GM19240 (cell line): ENCODE measurements around the gene DNAH10.
"Not testable (repeated sequence)": the region's sequence is repeated elsewhere in the genome, so short reads cannot be mapped to it uniquely, and the experiment has no call there.

Experiments
- DNase-seq: peaks from one replicate; pipeline ENCODE4 v3.0.0; 2011; ENCODE audit warnings: low spot score; ENCODE audit not compliant: insufficient read length

Gene DNAH10

DNA sequence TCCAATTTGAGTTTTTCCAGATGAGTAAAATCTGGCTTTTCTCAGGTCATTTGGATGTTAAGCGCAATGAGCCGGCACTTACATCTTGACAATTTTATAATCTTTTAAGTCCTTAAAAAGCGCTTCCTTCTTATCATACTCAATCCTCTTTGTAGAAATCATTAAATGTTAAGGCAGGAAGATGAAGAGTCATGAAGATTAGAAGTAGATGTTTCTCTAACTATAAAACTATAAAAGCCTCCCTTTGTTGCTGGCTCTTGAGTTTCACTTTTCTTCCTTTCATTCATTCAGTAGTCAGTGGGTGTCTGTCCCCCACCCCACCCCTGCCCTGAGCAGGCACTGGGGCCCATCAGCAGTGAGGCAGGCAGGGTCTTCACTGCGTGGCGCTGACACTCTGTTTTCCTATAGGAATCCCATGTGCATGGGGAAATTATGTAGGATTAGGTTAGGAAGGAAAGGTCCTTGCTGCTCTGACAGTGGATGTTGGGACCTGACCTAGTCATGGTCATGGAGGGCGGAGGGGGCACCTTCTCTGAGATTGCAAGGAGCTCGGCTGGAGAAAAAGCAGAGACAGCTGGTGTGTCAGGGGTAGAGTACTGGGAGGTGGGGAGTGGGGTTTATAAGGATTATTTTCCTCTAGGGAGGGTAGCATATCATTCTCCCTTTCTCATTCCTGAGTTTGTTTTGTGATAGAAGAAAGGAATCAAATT is 144.8 kb downstream of the DNAH10 start:
- no peak for DNase-seq

GRCh38 chr12:123907726-123908476 is 145.8 kb downstream of the DNAH10 start:
- DNase-seq: no peak

- DNase-seq: no peak
These were observed 147.0 kb downstream of the DNAH10 start for GRCh38 chr12:123908884-123909725.

GRCh38 chr12:123910057-123910456 is 148.0 kb downstream of the DNAH10 start:
- DNase-seq: no peak

DNA sequence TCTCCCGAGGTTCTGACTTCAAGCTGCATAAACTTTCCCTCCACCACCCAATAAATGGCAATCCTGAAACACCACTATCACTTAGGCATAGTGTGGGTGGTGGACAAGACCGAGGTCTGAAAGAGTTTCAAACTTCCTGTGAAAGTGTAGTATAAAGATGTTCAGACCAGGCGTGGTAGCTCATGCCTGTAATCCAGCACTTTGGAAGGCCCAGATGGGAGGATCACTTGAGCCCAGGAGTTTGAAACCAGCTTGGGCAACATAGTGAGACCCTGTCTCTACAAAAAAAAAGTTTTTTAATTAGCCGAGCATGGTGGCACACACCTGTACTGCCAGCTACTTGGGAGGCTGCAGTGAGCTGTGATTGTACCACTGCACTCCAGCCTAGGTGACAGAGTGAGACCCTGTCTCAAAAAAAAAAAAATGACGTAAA is 148.7 kb downstream of the DNAH10 start:
- no peak for DNase-seq

DNA sequence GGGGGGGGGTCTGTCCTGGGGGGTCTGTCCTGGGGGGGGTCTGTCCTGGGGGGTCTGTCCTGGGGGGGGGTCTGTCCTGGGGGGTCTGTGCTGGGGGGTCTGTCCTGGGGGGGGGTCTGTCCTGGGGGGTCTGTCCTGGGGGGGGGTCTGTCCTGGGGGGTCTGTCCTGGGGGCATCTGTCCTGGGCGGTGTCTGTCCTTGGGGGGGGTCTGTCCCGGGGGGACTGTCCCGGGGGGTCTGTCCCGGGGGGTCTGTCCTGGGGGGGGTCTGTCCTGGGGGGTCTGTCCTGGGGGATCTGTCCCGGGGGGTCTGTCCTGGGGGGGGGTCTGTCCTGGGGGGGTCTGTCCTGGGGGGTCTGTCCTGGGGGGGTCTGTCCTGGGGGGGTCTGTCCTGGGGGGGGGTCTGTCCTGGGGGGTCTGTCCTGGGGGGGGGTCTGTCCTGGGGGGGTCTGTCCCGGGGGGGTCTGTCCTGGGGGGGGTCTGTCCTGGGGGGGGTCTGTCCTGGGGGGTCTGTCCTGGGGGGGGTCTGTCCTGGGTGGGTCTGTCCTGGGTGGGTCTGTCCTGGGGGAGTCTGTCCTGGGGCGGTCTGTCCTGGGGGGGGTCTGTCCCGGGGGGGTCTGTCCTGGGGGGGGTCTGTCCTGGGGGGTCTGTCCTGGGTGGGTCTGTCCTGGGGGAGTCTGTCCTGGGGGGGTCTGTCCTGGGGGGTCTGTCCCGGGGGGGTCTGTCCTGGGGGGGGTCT is 149.7 kb downstream of the DNAH10 start:
- not testable (repeated sequence) for DNase-seq

DNA sequence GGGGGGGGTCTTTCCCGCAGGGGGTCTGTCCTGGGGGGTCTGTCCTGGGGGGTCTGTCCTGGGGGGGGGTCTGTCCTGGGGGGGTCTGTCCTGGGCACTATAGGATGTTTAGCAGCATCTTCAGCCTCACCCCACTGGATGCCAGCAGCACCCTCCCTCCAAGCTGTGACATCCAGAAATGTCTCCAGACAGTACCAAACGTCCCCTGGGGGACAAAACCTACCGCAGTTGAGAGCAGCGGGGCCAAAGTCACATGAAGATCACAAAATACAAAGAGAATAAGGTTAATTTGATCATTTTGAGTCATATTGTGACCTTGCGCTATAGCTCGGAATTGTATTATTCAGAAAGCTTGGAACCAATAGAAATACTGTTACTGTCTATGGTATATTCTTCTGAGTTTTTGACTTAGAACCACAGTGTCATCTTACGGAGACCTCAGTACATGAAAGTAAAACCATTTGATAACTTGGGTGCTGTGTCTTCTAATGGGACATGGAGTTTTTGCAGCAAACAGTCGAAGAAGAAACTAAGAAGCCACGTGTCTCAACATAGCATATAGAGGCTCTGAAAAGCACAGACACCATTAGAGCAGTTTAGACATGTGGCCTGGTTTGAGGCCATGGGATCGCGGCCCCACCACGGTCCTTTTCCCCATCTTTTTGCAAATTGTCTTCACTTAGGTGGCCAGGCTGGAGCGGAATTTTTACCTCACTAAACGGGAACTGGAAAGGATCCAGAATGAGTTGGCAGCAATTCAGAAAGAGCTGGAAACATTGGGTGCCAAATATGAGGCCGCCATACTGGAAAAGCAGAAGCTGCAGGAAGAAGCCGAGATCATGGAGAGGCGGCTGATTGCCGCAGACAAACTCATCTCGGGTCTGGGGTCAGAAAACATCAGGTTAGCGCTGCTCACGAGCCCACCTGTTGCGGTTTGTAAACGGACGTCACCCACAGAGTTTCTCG is 150.6 kb downstream of the DNAH10 start:
- DNase-seq: no peak

DNA sequence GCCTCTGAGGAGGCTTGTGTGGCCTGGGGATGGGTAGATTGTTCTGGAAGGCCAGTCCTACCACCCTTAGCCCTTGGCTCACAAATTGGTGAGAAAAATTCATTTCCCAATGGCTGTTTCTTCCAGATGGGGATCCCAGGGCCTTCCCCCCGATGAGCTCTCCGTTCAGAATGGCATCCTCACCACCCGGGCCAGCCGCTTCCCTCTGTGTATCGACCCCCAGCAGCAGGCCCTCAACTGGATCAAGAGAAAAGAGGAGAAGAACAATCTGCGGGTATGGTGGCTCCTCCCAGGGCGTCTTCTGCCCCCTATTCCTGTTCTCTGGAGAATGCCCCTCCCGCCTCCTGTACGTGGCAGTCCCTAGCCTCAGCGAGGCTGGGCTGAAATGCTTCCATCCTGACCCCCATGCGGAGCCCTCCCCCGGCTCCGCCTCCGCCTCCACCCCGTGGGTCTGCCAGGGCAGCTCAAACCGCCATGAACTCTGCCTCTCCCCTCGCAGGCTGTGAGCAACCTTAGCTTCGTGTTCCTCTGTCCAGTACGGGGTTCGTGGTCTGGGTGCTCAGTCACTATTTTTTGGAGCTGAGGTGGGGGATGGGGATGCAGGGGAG is 152.7 kb downstream of the DNAH10 start:
- DNase-seq: no peak

DNA sequence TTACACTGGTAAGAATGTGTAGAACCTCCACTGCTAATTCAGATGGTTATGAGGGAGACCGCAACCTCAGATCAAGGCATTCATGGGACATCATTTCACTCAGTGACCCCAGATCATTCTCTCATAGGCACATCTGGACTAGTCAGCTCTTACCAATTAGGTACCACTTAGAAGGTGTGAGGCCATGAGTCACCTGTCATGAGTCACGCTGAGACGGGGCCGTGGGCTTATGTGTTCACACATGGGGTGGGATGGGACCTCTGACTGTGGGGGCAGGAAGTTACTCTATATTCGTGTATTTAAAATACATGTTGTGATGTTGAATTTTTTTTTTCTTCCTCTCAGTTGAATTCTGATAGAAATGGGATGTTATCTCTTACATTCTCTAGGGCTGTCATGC is 154.6 kb downstream of the DNAH10 start:
- DNase-seq: no peak

DNA sequence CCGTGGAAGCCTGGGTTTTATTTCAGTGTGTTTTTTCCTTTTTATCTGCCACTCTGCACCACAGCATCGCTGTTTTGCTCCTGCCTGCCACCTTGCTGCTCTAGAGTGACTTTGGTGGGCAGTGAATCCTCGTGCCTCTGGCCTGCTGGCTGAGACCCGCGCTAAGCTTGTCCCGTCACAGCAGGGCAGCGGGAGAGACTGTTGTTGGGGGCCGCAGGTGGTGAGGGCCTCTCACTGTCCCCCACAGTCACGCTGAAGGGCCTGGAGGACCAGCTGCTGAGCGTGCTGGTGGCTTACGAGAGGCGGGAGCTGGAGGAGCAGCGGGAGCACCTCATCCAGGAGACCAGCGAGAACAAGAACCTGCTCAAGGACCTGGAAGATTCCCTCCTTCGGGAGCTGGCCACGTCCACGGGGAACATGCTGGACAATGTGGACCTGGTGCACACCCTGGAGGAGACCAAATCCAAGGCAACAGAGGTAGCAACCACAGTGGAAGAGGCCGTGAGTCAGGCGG is 155.3 kb downstream of the DNAH10 start:
- DNase-seq: no peak

DNA sequence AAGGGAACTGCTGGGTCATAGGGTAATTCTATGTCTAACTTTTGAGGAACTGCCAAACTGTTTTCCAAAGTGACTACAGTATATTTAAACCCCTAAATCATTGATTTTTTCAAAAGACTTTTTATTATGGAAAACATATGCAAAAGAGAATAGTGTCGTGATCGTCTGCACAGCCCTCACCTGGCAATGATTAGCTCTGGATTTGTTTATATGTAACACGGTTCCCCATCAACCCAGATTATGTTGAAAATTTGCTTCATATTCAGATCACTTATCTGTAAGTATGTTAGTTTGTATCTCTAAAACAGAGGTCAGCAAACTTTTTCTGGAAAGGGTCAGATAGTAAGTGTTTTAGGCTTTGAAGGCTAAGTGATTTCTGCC is 157.9 kb downstream of the DNAH10 start:
- DNase-seq: no peak

DNA sequence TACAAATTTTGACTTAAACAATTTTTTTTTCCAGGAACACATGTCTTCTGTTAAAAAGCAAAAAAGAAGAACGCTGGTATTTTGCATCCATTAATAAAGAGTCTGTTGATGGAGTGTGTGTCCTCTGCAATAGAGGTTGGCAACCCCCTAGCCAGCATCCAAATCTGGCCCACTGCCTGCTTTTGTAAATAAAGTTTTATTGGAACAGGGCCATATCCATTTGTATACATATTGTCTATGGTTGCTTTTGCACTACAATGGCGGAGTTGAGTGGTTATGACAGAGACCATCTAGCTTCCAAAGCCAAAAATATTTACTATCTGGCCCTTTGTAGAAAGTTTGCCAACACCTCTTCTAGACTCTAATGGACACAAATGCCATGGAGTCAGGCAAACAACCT is 160.9 kb downstream of the DNAH10 start:
- no peak for DNase-seq

GRCh38 chr12:123923927-123924326 is 161.8 kb downstream of the DNAH10 start:
- no peak for DNase-seq

DNA sequence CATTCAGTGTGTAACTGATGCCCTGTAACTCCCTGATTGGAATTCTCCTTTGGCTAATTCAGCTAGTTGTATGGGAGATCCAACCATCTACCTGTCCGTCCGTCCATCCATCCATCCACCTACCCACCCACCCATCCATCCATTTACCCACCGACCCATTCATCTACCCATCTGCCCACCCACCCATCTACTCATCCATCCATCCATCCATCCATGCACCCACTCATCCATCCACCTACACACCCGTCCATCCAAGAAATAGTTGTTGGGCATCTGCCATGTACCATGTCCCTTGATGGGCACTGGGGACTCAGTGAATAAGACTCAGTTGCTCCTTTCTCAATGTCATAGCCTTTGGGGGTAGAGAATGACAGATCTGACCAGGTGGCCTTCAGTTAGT is 162.4 kb downstream of the DNAH10 start:
- DNase-seq: no peak

GRCh38 chr12:123928274-123928865 is 166.3 kb downstream of the DNAH10 start:
- DNase-seq: no peak

- no peak for DNase-seq
These were observed 166.8 kb downstream of the DNAH10 start for GRCh38 chr12:123928897-123929296.

GRCh38 chr12:123929946-123930583 is 168.0 kb downstream of the DNAH10 start:
- no peak for DNase-seq

GRCh38 chr12:123931686-123932321 is 169.7 kb downstream of the DNAH10 start:
- DNase-seq: no peak
